KMS-11 (cell line): ENCODE measurements around the gene CRISPLD2.

Experiments used
- H2AFZ ChIP-seq: fragments of 200-600 bp; sonication (generic); 2 replicates; pipeline ENCODE4 v1.6.1; 2016; ENCODE audit warnings: antibody characterized with exemption, mixed run types, low read depth
- H3K27ac ChIP-seq: fragments of 200-600 bp; sonication (generic); 2 replicates; pipeline ENCODE4 v1.6.1; 2016; ENCODE audit warnings: mild to moderate bottlenecking, mixed run types
- H3K27me3 ChIP-seq: fragments of 200-600 bp; sonication (generic); 2 replicates; pipeline ENCODE4 v1.6.1; 2017; ENCODE audit warnings: mild to moderate bottlenecking, low read depth, mixed run types, moderate library complexity; ENCODE audit not compliant: insufficient read depth
- H3K36me3 ChIP-seq: fragments of 200-600 bp; sonication (generic); 2 replicates; pipeline ENCODE4 v1.6.1; 2017; ENCODE audit warnings: mild to moderate bottlenecking, mixed run types; ENCODE audit not compliant: insufficient read depth
- H3K4me1 ChIP-seq: fragments of 200-600 bp; sonication (generic); 2 replicates; pipeline ENCODE4 v1.6.1; 2016; ENCODE audit warnings: mild to moderate bottlenecking, low read depth, mixed run types; ENCODE audit not compliant: poor library complexity, severe bottlenecking
- H3K4me2 ChIP-seq: fragments of 200-600 bp; sonication (generic); 2 replicates; pipeline ENCODE4 v1.7.0; 2016; ENCODE audit warnings: mild to moderate bottlenecking, mixed run types
- H3K4me3 ChIP-seq: fragments of 200-600 bp; sonication (generic); IDR thresholded peaks from 2 replicates; pipeline ENCODE4 v1.6.1; 2017; ENCODE audit warnings: low read depth, low read length, mixed read lengths; ENCODE audit not compliant: insufficient read depth
- H3K79me2 ChIP-seq: fragments of 200-600 bp; sonication (generic); 2 replicates; pipeline ENCODE4 v1.6.1; 2016; ENCODE audit warnings: low read depth, mixed run types; ENCODE audit not compliant: insufficient read depth
- H3K9ac ChIP-seq: fragments of 200-600 bp; sonication (generic); 2 replicates; pipeline ENCODE4 v1.6.1; 2016; ENCODE audit warnings: mild to moderate bottlenecking, mixed run types
- H4K20me1 ChIP-seq: fragments of 200-600 bp; sonication (generic); 2 replicates; pipeline ENCODE4 v1.6.1; 2016; ENCODE audit warnings: mild to moderate bottlenecking, mixed run types; ENCODE audit not compliant: insufficient read depth
- TF ChIP-seq, protein P1 (sequence below): fragments of 200-600 bp; sonication (generic); conservative IDR thresholded peaks from 2 replicates; pipeline ENCODE4 v1.6.1; 2017; ENCODE audit warnings: low read depth, mild to moderate bottlenecking, antibody characterized with exemption, low read length, moderate library complexity, mixed read lengths

Gene CRISPLD2

GRCh38 chr16:84843149-84844048 lies 23.6 kb downstream of the CRISPLD2 start:
- H3K4me1 ChIP-seq, result no peaks in the 10 kb centered on the region
- peaks cover 90% of the 10 kb centered on the region for H3K27me3 ChIP-seq
- TF ChIP-seq, protein P1, sequence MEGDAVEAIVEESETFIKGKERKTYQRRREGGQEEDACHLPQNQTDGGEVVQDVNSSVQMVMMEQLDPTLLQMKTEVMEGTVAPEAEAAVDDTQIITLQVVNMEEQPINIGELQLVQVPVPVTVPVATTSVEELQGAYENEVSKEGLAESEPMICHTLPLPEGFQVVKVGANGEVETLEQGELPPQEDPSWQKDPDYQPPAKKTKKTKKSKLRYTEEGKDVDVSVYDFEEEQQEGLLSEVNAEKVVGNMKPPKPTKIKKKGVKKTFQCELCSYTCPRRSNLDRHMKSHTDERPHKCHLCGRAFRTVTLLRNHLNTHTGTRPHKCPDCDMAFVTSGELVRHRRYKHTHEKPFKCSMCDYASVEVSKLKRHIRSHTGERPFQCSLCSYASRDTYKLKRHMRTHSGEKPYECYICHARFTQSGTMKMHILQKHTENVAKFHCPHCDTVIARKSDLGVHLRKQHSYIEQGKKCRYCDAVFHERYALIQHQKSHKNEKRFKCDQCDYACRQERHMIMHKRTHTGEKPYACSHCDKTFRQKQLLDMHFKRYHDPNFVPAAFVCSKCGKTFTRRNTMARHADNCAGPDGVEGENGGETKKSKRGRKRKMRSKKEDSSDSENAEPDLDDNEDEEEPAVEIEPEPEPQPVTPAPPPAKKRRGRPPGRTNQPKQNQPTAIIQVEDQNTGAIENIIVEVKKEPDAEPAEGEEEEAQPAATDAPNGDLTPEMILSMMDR, result no peak

GRCh38 chr16:84844049-84844350 lies 24.2 kb downstream of the CRISPLD2 start:
- no peaks in the 10 kb centered on the region for H3K36me3 ChIP-seq
- no peak overlapping the region for H3K27ac ChIP-seq
- H2AFZ ChIP-seq, result no peak overlapping the region
- no peaks in the 10 kb centered on the region for H4K20me1 ChIP-seq
- H3K27me3 ChIP-seq, result peaks cover 90% of the 10 kb centered on the region
- no peak overlapping the region for H3K4me3 ChIP-seq
- H3K4me2 ChIP-seq, result no peak overlapping the region
- no peak overlapping the region for H3K9ac ChIP-seq
- H3K79me2 ChIP-seq, result no peaks in the 10 kb centered on the region
- no peaks in the 10 kb centered on the region for H3K4me1 ChIP-seq
- TF ChIP-seq, protein P1, result no peak

More at GRCh38 chr16:84843149-84844048, 23.6 kb downstream of the CRISPLD2 start:
- no peak overlapping the region for H3K4me2 ChIP-seq
- H4K20me1 ChIP-seq, result no peaks in the 10 kb centered on the region
- H3K4me3 ChIP-seq, result no peak overlapping the region
- no peak overlapping the region for H3K9ac ChIP-seq
- H3K36me3 ChIP-seq, result no peaks in the 10 kb centered on the region
- no peak overlapping the region for H3K27ac ChIP-seq
- H3K79me2 ChIP-seq, result no peaks in the 10 kb centered on the region
- H2AFZ ChIP-seq, result no peak overlapping the region

DNA sequence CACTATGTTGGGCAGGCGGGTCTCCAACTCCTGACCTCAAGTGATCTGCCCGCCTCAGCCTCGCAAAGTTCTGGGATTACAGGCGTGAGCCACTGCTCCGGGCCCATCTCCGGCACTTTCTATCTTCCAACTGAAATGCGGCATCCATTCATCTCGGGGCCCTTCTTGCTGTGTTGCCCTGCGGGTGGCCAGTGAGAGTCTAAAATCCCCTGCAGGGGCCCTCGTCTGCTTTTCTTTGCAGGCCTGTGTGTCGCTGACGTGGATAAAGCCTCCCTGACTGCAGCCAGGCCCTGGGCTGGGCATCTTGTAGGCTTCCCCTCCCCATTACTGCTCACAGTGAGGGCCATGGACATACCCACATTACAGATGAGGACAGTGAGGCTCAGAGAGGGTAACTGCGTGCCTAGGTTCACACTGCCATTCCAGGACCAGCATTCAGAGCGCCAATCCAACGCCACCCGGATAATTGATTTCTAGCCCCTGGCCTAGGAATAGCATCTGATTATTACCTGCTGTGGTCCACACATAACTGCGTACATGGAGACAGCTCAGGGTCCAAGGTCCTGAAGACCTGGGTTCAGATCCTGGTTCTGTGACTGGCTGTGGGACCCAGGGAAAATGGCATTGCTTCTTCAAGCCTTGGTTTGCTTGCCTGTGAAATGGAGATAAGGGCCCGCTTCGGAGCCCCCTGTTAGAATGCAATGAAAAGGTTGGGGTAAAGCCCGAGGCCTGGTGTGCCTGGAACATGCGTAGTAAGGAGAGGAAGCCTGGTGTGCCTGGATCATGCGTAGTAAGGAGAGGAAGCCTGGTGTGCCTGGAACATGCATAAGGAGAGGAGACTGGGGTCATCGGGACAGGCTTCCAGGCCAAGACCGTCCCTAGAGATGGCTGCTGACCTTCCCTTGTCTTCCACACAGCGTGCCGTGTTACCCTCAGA lies 25.0 kb downstream of the CRISPLD2 start:
- Histone ChIP-seq H2AFZ (no peak overlapping the region), H3K27me3 (peaks cover 84% of the 10 kb centered on the region), H3K79me2 (no peaks in the 10 kb centered on the region), H3K4me1 (no peaks in the 10 kb centered on the region), H3K27ac (no peak overlapping the region), H3K36me3 (no peaks in the 10 kb centered on the region), H3K4me3 (no peak overlapping the region), H4K20me1 (no peaks in the 10 kb centered on the region), H3K9ac (no peak overlapping the region), H3K4me2 (no peak overlapping the region)
- TF ChIP-seq, protein P1, result no peak

DNA sequence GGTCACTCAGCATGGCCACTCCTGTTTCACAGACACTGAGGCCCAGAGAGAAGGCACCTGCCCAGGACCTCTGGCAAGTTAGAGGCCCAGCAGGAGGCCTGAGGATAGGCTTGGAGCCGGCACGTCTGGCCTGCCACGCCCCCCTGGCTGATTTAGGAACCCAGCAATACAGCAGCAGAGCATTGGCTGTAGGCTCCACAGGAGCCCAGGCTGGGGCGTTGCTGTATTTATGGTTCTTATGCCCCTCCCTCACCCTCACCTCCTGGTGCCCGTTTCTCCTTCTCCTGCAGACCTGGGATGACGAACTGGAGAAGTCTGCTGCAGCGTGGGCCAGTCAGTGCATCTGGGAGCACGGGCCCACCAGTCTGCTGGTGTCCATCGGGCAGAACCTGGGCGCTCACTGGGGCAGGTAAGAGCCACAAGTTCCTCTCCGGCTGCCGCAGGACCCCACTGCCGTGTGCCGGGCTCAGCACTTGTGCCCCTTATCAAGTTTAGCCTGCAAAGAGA lies 25.8 kb downstream of the CRISPLD2 start:
- H3K79me2 ChIP-seq, result no peaks in the 10 kb centered on the region
- no peak overlapping the region for H2AFZ ChIP-seq
- H4K20me1 ChIP-seq, result no peaks in the 10 kb centered on the region
- H3K4me3 ChIP-seq, result no peak overlapping the region
- peaks cover 81% of the 10 kb centered on the region for H3K27me3 ChIP-seq
- H3K4me2 ChIP-seq, result no peak overlapping the region
- H3K4me1 ChIP-seq, result no peaks in the 10 kb centered on the region
- no peaks in the 10 kb centered on the region for H3K36me3 ChIP-seq
- TF ChIP-seq, protein P1, result no peak
- H3K9ac ChIP-seq, result no peak overlapping the region
- no peak overlapping the region for H3K27ac ChIP-seq
